Osteoblast (primary cell): ENCODE measurements around the gene FURIN. TPM values are rescaled to one million over a fixed set of nuclear protein-coding genes. Genes with fewer than 3 reads are reported as not detected.

ENCODE experiments used
- DNase-seq: peaks from one replicate; pipeline ENCODE4 v3.0.0; 2011; ENCODE audit warnings: low spot score, mixed read lengths; ENCODE audit not compliant: insufficient read length; ENCODE audit errors: missing footprints
- H2AFZ ChIP-seq: 2 replicates; pipeline ENCODE4 v1.6.0; 2011; ENCODE audit warnings: mild to moderate bottlenecking, low read length
- H3K27ac ChIP-seq: 2 replicates; pipeline ENCODE4 v1.5.1; 2011; ENCODE audit warnings: mild to moderate bottlenecking, low read depth, low read length, moderate library complexity
- H3K27me3 ChIP-seq: 2 replicates; pipeline ENCODE4 v1.6.0; 2012; ENCODE audit warnings: mild to moderate bottlenecking, control low read depth, inconsistent platforms, low read length, moderate library complexity; ENCODE audit not compliant: insufficient read depth
- H3K36me3 ChIP-seq: 2 replicates; pipeline ENCODE4 v1.5.1; 2011; ENCODE audit warnings: mild to moderate bottlenecking, low read length, control low read depth, moderate library complexity; ENCODE audit not compliant: insufficient read depth
- H3K4me1 ChIP-seq: 2 replicates; pipeline ENCODE4 v1.5.1; 2011; ENCODE audit warnings: mild to moderate bottlenecking, low read length, control low read depth, moderate library complexity; ENCODE audit not compliant: insufficient read depth
- H3K4me2 ChIP-seq: 2 replicates; pipeline ENCODE4 v1.6.0; 2011; ENCODE audit warnings: mild to moderate bottlenecking, low read length; ENCODE audit not compliant: insufficient read depth
- H3K4me3 ChIP-seq: fragments of 200-600 bp; sonication (generic); 3 replicates; pipeline ENCODE4 v1.5.1; 2012; ENCODE audit warnings: mild to moderate bottlenecking, low read length, inconsistent platforms; ENCODE audit not compliant: insufficient read depth
- H3K79me2 ChIP-seq: 2 replicates; pipeline ENCODE4 v1.6.0; 2012; ENCODE audit warnings: mild to moderate bottlenecking, low read length, control low read depth, inconsistent platforms; ENCODE audit not compliant: insufficient read depth
- H3K9me3 ChIP-seq: 2 replicates; pipeline ENCODE4 v1.5.1; 2011; ENCODE audit warnings: low read depth, low read length, control low read depth
- H4K20me1 ChIP-seq: 2 replicates; pipeline ENCODE4 v1.6.0; 2012; ENCODE audit warnings: mild to moderate bottlenecking, low read length, control low read depth; ENCODE audit not compliant: insufficient read depth
- CTCF ChIP-seq: IDR thresholded peaks from 2 replicates; pipeline ENCODE4 v1.5.1; 2011; ENCODE audit warnings: mild to moderate bottlenecking, low read depth, low read length, moderate library complexity; ENCODE audit errors: extremely low read depth
- total RNA-seq: library from RNA; depleted of rRNA; stranded (reverse); fragments of >200 nt; gene quantifications from 2 replicates; pipeline ENCODE4 v1.2.3, GENCODE V29; 2012

Gene FURIN
- total RNA-seq, 1 donor: 39.1 TPM

DNA sequence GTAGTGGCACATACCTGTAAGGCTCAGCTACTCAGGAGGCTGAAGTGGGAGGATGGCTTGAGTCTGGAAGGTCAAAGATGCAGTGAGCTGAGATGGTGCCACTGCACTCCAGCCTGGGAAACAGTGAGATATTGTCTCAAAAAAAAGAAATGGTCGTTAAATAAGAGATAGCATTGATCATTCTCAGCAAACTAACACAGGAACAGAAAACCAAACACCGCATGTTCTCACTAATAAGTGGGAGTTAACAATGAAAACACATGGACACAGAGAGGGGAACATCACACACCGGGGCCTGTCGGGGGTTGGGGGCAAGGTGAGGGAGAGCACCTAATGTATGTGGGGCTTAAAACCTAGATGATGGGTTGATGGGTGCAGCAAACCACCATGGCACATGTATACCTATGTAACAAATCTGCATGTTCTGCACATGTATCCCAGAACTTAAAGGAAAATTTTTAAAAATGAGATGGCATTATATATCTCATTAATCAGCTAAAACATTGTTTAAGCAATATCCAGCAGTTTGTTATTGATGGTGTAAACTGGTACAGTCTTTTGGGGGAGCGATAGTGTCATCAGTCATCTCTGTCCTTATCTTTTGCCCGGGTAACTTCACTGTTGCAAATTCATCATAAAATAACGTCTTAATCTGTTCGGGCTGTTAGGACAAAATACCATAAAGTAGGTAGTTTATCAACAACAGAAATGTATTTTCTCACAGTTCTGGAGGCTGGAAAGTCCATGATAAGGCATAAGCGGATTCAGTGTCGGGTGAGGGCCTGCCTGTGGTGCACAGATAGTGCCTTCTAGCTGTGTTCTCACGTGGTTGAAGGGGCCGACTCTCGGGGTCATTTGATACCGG is 33.0 kb downstream of the FURIN start:
- Histone ChIP-seq H3K4me3 (peak overlapping the region; percentile 78), H3K4me1 (peaks cover 7% of the 10 kb centered on the region), H3K27me3 (no peaks in the 10 kb centered on the region), H3K4me2 (peak overlapping the region; percentile 63), H3K9me3 (no peaks in the 10 kb centered on the region), H4K20me1 (peaks cover 3% of the 10 kb centered on the region), H3K36me3 (peaks cover 5% of the 10 kb centered on the region), H3K27ac (no peak overlapping the region), H3K79me2 (no peaks in the 10 kb centered on the region), H2AFZ (peak overlapping the region; percentile 89)
- TF ChIP-seq CTCF: no peak
- DNase-seq: peak; percentile 10

DNA sequence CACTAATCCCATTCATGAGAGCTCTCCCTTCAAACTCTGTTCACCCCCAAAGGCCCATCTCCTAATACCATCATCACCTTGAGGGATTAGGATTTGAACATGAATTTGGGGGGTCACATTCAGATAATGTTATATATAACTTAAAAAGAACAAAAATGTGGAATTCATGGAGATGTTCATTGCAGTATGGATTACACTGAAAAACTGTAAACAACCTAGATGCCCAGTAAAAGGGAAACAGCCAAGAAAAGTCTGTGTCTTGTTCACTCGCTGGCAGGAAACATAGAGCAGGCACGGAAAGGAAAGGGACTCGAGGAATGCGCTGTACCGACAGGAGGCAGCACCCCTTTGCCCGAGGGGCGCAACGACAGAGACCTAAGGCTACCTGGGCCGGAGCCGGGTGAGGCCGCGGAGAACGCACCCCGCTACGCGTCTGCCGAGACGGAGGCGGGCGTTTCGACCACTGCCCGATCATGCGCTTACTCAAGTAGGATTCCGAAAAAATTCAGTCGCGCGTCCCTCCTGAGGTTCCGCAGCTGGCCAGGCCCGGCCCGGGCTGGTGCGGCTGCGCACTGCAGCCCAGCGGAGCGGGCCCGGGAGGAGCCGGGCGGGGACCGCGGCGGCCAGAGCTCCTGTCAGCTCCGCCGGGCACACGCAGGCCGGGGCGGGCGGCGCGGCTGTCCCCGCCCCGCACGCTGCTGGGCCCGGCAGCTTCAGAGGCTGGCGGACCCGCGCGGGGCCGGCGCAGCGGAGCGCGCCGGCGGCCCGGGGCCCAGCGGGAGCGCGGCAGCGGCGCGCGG is 33.9 kb downstream of the FURIN start:
- H3K36me3 ChIP-seq: peaks cover 12% of the 10 kb centered on the region
- H3K4me3 ChIP-seq: peak overlapping the region; percentile 78
- no peaks in the 10 kb centered on the region for H3K79me2 ChIP-seq
- H3K27me3 ChIP-seq: no peaks in the 10 kb centered on the region
- H3K9me3 ChIP-seq: no peaks in the 10 kb centered on the region
- H4K20me1 ChIP-seq: peaks cover 3% of the 10 kb centered on the region
- peak; percentile 67 for TF ChIP-seq CTCF
- H3K4me1 ChIP-seq: peaks cover 7% of the 10 kb centered on the region
- peak; percentile 100 for DNase-seq
- H3K4me2 ChIP-seq: peak overlapping the region; percentile 63
- H3K27ac ChIP-seq: peak overlapping the region; percentile 44
- H2AFZ ChIP-seq: peak overlapping the region; percentile 89

DNA sequence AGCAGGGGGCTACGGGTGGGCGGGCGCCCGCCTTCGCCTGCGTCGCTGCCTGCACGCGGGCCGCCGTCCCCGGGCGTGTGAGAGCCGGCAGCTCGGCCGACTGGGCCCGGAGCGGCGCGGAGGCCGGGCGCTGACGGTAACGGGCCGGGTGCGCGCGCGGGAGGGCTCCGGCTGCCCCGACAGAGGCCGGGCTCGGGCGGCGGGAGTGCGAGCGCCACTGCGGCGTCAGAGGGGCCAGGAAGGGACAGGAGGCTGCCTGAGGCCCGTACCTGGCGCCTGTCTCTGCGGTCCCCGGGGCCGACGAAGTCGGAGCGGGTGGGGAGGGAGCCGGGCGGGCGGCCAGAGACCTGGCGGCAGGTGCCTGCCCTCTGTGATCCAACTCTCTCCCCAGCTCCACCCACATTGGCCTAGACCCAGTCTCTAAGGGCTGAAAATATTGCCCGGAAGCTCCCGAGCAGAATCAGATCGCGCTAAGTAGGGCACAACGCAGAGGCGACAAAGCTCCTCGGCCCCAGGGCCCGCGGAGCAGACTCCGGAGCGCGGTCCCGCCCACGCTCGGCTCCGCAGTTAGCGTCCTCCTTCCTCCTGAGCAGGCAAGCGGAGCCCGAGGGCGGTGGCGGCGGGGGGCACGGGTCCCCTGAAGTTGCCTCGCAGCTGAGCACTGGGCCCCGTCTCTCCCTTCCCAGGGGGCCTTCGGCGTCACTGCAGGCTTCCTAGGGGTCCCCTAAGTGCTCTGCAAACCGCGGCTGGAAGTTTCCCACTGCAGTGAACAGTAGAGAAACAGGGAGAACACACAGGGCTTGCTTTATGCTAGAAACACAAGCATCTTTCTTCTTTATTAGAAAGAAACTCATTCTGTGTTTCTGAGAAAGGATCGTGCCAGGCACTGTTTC is 34.7 kb downstream of the FURIN start, which contains the start of gene MAN2A2:
TSS of gene MAN2A2 (plus strand) at position 463 of the 893 bp plus-strand sequence. CDS start 906 bp downstream, outside the sequence.
- peaks cover 12% of the 10 kb centered on the region for H3K36me3 ChIP-seq
- peak within 1 kb of the TSS; percentile 48 for H3K27ac ChIP-seq
- DNase-seq: peak; percentile 97
- peak within 1 kb of the TSS; percentile 78 for H3K4me3 ChIP-seq
- peak within 1 kb of the TSS; percentile 89 for H2AFZ ChIP-seq
- TF ChIP-seq CTCF: no peak
- H4K20me1 ChIP-seq: peaks cover 3% of the 10 kb centered on the region
- H3K27me3 ChIP-seq: no peaks in the 10 kb centered on the region
- no peaks in the 10 kb centered on the region for H3K79me2 ChIP-seq
- peaks cover 7% of the 10 kb centered on the region for H3K4me1 ChIP-seq
- H3K4me2 ChIP-seq: peak within 1 kb of the TSS; percentile 85
- no peaks in the 10 kb centered on the region for H3K9me3 ChIP-seq
